ENCODE results near the gene OR2M3. TPM values are rescaled to one million over a fixed set of nuclear protein-coding genes. Genes with fewer than 3 reads are reported as not detected.
"Not testable (repeated sequence)": the region's sequence is repeated elsewhere in the genome, so short reads cannot be mapped to it uniquely, and the experiment has no call there.

OR2M3 gene, protein sequence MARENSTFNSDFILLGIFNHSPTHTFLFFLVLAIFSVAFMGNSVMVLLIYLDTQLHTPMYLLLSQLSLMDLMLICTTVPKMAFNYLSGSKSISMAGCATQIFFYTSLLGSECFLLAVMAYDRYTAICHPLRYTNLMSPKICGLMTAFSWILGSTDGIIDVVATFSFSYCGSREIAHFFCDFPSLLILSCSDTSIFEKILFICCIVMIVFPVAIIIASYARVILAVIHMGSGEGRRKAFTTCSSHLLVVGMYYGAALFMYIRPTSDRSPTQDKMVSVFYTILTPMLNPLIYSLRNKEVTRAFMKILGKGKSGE
- not detected for total RNA-seq

DNA sequence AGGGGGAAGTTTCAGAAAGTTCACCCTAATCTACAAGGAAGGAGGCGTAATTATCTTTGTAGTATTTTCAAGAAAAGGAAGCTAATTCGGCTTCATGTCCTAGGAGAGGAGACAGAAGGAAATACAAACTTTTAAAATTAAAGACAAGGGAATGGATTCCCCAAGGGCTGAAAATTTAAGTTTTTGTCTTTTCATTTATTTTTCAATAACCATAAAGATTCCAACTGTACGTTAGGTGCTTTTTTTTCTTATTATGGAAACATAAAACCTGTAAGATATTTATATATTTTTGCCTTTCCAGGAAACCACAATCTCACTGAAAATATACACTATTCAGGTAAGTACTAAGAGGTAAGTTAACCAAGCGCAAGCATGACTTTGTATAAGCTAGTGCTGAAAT is at the start of gene OR2M3:
TSS of gene OR2M3 (plus strand) at position 301 of the 400 bp plus-strand sequence. CDS start 5,803 bp downstream, outside the sequence.
- DNase-seq = no peak

DNA sequence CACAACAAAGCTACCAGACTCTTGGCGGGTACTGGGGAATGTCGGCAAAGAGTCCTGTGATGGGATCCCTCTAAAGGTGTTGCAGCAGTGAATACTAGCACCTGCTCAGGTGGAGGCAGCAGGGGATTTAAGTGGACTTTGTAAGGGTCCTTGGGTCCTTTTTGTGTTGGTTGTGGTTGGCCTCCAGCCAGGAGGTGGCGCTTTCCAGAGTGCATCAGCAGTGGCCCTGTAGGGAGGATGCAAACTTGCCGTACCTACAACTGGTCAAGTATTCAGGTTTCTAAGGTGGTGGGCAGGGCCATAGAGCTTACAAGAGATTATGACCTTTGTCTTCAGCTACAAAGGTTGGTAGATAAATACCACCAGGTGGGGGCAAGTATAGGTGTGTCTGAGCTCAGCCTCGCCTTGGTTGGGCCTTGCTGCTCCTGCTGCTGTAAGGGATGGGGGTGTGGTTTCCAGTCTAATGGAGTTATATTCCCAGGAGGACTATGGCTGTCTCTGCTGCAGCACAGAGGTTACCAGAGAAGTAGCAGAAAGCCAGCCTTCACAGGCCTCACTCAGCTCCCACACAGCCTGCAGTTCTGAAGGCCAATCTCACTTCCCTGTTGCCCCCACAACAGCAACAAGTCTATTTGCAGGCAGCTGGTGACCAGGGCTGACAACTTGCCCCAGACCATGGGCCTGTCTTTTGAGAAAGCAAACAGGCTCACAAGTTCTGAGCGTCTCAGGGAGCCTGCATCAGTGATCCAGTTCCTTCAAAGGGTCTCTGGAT is 44.8 kb upstream of the OR2M3 start:
- DNase-seq = no peak

DNA sequence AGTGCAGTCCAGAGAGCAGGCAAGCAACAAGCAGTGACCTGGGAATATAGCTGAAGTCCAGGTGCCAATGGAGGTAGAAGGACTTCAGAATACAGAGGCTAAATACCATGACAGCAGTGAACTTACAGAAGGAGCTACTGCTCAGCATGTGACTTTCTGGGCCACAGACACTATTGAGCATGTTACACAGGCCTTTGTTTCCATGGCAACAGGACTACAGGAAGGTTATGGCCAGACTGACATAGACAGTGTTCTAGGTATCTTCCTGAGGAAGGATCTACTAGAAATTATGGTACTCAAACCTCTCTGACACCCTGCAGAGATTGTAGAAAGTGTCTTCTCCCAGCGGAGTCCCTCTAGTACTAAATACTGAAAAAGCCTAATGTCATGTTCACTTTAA is 41.1 kb upstream of the OR2M3 start:
- DNase-seq = no peak

DNA sequence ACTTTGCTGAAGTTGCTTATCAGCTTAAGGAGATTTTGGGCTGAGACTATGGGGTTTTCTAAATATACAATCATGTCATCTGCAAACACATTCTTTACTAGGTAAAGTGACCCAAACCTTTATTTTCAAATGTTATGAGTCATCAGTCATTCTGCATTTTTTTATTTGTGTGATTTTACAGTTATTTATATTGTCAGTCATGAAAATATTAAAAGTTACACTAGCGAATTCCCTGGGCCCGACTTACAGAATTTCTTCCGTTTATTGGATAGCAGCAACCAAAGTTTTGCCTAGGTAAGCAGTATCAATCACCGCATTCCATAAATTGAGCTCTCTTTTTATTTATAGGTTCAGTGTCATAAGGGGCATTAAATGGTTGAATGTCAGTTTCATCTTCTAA is 38.3 kb upstream of the OR2M3 start:
- no peak for DNase-seq

DNA sequence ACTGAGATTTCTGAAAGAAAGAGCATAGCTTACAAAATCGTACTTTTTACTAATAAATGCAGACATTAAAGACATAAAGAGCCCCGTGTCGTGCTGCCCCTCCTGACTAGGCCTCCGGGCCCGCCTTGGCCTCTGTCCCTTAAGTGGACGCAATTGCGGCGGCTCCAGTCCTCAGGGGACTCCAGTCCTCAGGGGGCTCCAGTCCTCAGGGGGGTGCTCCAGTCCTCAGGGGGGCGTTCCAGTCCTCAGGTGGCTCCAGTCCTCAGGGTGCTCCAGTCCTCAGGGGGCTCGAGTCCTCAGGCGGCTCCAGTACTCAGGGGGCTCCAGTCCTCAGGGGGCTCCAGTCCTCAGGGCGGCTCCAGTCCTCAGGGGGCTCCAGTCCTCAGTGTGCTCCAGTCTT is 33.0 kb upstream of the OR2M3 start:
- no peak for DNase-seq

DNA sequence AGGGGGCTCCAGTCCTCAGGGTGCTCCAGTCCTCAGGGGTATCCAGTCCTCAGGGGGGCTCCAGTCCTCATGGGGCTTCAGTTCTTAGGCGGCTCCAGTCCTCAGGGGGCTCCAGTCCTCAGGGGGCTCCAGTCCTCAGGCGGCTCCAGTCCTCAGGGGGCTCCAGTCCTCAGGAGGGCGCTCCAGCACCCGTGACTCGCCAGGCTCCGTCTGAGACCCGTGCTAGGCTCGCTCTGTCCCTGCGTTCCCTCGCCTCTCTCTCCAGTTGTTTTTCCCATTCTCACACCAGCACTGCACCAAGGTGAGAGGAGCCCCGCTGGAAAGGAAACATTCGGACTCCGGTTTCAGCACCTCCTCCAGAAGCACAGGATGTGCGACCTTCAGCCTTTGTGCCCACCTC is 31.9 kb upstream of the OR2M3 start:
- no peak for DNase-seq

DNA sequence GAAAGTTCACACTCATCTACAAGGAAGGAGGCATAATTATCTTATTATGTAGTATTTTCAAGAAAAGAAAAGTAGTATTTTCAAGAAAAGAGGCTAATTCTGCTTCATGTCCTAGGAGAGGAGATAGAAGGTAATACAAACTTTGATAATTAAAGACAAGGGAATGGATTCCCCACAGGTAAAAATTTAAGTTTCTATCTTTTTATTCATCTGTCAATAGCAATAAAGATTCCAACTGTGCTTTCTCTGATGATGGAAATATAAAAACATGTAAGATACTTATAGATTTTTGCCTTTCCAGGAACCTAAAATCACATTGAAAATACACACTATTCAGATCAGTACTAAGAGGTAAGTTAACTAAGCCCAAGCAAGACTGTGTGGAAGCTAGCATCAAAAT is 22.5 kb upstream of the OR2M3 start, which contains the start of gene OR2M2:
TSS of gene OR2M2 (plus strand) at position 301 of the 400 bp plus-strand sequence. CDS start 5,165 bp downstream, outside the sequence.
- DNase-seq = no peak

DNA sequence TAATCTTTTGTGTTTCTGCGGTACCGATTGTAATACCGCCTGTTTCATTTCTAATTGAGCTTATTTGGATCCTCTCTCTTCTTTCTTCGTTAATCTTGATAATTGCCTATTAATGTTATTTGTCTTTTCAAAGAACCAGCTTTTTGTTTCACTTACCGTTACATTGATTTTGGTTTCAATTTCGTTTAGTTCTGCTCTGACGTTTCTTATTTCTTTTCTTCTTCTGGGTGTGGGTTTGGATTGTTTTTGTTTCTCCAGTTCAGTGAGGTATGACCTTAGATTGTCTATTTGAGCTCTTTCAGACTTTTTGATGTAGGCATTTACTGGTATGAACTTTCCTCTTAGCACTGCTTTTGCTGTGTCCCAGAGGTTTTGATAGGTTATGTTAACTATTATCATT is 13.1 kb upstream of the OR2M3 start:
- no peak for DNase-seq

DNA sequence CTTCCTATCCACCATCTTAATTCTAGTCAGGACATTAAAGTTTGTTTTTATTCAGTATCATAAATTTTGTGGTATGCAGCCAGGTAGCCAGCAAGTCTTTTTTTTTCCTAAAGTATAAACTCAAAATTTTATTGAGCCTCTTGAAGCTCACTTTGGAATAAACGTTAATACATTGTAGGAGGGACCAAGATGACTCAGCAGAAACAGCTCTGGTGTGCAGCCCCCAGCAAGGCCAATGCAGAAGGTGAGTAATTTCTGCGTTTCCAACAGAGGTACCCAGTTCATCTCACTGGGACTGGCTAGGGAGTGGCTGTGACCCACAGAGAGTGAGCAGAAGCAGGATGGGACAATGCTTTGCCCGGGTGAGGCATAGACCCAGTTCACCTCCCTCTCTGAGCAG is 9.7 kb upstream of the OR2M3 start:
- no peak for DNase-seq

DNA sequence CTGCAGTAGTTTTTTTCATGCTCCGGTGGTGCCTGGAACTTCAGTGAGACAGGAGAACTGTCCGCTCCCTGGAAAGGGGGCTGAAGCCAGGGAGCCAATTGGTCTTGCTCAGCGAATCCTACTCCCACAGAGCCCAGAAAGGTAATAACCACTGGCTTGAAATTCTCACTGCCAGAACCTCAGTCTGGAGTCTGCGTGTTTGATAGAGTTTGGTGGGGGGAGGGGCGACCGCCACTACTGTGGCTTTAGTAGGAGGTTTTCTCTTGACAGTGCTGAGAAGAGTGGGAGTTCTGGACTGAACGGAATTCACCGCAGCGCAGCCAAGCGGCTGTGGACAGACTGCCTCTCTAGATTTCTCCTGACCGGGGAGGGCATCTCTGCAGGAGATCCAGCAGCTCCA is 8.0 kb upstream of the OR2M3 start:
- no peak for DNase-seq

DNA sequence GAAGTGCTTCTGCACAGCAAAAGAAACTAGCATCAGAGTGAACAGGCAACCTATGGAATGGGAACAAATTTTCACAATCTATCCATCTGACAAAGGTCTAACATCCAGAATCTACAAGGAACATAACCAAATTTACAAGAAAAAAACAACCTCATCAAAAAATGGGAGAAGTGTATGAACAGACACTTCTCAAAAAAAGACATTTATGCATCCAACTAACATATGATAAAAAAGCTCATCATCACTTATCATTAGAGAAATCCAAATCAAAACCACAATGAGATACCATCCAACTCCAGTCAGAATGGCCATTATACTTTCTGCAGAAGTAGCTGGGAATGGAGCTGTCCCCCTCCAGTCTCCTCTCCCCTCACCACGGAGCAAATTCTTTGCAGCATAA is 2.9 kb upstream of the OR2M3 start:
- no peak for DNase-seq

DNA sequence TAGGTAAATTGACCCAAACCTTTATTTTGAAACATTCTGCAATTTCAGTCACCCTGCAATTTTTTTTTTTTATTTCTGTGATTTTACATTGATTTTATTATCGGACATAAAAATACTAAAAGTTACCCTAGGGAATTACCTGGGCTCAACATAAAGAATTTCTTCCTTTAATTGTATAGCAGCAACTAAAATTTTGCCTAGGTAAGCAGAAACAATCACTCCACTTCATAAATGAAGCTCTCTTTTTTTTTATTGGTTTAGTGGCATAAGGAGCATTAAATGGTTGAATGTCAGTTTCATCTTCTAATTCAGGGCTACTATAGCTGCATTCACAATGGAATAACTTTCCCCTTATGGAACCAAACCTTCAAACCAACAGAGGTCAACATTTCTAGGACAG is 18.8 kb downstream of the OR2M3 start:
- DNase-seq = no peak

DNA sequence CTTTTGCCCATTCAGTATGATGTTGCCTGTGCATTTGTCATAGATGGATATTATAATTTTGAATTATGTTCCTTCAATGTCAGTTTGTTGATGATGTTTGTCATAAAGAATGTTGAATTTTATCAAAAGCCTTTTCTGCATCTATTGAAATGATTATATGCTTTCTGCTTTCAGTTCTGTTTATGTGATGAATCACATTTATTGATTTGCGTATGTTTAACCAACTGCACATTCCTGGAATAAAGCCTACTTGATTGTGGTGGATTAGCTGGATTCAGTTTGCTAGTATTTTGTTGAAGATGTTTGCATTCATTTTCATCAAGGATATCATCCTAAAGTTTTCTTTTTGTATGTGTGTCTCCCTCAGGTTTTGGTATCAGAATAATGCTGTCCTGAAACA is 28.5 kb downstream of the OR2M3 start:
- no peak for DNase-seq

DNA sequence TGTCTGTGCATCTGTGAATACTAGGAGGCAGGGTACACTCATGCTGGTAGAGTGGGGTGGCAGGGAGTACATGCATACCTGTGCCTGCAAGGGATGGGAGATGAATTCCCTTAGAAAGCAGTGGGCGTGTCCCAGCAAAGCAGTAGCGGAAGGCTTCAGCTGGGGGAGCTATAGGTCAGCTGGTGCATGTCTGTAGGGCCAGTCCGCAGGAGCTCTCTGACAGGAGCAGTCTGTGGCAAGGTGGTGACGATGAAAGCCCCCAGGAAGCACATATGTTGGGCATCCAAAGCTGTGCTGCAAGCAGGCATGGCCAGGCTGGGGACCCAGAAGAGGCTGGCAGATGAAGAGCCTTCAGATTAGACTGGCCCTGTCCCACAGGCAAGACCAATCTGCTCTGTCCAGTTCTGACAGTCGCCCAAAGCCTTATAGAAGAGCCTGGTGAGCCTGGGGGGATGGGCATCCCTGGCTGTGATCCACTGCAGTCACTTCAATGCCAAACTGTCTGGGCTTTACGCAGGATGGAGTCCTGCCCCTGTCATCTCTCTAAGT is 32.4 kb downstream of the OR2M3 start:
- no peak for DNase-seq

DNA sequence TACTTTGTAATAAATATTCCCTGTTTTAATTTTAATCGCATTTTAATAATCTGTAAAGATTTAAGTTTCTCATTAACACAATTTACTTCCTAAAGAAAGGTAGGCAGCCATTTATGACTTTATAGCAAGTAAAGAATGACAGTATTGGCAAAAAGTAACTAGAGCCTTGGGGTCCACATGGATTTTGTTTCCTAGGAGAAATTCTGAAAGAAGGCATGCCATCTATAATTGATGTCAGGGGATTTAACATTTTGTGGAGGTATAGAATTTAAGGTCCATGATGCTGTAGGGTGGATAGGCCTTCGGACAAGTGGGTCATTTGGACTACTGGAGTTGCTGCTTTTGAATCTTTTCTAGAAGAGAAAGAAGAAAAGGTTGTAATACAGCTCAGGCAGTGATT is 34.1 kb downstream of the OR2M3 start, which contains the start of gene OR2M4:
TSS of gene OR2M4 (plus strand) at position 301 of the 400 bp plus-strand sequence. CDS start 7,512 bp downstream, outside the sequence.
- DNase-seq = no peak

DNA sequence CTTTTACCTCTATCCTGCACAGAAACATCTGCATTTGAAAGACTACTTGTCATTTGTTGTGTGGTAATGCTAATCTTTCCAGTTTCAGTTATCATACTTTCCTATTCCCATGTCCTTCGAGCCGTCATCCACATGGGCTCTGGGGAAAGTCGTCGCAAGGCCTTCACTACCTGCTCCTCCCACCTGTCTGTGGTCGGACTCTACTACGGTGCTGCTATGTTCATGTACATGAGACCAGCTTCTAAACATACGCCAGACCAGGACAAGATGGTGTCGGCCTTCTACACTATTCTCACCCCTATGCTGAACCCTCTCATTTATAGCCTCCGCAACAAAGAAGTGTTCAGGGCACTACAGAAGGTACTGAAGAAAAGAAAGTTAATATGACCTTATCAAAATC is 42.4 kb downstream of the OR2M3 start:
- no peak for DNase-seq

DNA sequence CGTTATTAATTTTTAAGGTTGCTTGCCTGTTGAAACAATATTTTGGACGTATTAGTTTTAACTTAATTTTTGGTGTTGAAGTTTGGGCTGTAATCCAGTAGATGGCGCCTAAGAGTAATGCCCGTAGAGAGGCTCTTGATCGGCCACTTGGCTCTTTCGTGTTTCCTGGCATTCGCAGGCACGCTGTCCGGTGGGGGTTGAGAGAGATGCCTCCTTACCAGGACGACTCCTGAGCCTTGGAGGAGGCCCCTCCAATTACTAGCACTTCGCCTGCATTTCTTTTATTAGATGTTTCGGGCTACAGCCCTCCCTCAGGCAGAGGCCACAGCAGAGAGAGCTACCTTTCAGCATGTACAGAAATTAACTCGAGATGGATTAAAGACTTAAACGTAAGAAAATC is 46.1 kb downstream of the OR2M3 start:
- DNase-seq = no peak

DNA sequence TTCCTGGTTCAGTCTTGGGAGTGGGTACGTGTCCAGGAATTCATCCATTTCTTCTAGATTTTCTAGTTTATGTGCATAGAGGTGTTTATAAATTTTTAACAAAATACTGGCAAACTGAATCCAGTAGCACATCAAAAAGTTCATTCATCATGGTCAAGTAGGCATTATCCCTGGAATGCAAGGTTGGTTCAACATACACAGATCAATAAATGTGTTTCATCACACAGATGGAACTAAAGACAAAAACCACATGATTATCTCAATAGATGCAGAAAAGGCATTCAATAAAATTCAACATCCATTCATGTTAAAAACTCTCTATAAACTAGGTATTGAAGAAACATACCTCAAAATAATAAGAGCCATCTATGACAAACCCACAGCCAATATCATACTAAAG is 62.2 kb downstream of the OR2M3 start:
- not testable (repeated sequence) for DNase-seq

Other genes with a start within 250 kb of the OR2M3 start
- gene OR2L8, start 248.4 kb upstream of the OR2M3 start, total RNA-seq = not detected
- gene OR2AK2, start 232.0 kb upstream of the OR2M3 start, total RNA-seq = not detected
- not detected for gene OR2L5, start 183.6 kb upstream of the OR2M3 start, total RNA-seq
- gene OR2L2, start 167.2 kb upstream of the OR2M3 start, total RNA-seq = not detected
- gene OR2L3, start 150.4 kb upstream of the OR2M3 start, total RNA-seq = not detected
- not detected for gene OR2L13, start 102.1 kb upstream of the OR2M3 start, total RNA-seq
- gene OR2M5, start 52.1 kb upstream of the OR2M3 start, total RNA-seq = not detected
- gene OR2M2, start 22.4 kb upstream of the OR2M3 start, total RNA-seq = not detected
- not detected for gene OR2M4, start 34.2 kb downstream of the OR2M3 start, total RNA-seq
- not detected for gene OR2T33, start 80.7 kb downstream of the OR2M3 start, total RNA-seq
- gene OR2T12, start 106.2 kb downstream of the OR2M3 start, total RNA-seq = not detected
- gene OR2M7, start 127.3 kb downstream of the OR2M3 start, total RNA-seq = not detected
- not detected for gene OR14C36, start 151.5 kb downstream of the OR2M3 start, total RNA-seq
- not detected for gene OR2T4, start 164.4 kb downstream of the OR2M3 start, total RNA-seq
- gene OR2T6, start 178.5 kb downstream of the OR2M3 start, total RNA-seq = not detected
- gene OR2T1, start 205.8 kb downstream of the OR2M3 start, total RNA-seq = not detected
- gene OR2T2, start 248.4 kb downstream of the OR2M3 start, total RNA-seq = not detected

Measured in skin of body (tissue), 2 donors.